HG02981 (cell line): ENCODE measurements around the gene POLR3F.
"Not testable (repeated sequence)": the region's sequence is repeated elsewhere in the genome, so short reads cannot be mapped to it uniquely, and the experiment has no call there.

ENCODE experiments used
- ATAC-seq: cut with Tn5 transposase; IDR thresholded peaks from one replicate; pipeline ENCODE4 v1.9.1; 2021; ENCODE audit warnings: mild to moderate bottlenecking, moderate library complexity; ENCODE audit not compliant: unreplicated experiment

Gene POLR3F

GRCh38 chr20:18466894-18467730 is at the start of gene POLR3F, which contains the start of gene DZANK1:
POLR3F (plus strand) TSS chr20:18467390; CDS start chr20:18467507, 117 bp downstream.
DZANK1 (minus strand) TSS chr20:18467030; CDS start chr20:18465358, 1,672 bp downstream.
- peak; percentile 94 for ATAC-seq

- ATAC-seq = no peak
These were observed 45.6 kb upstream of the POLR3F start for GRCh38 chr20:18421608-18422007.

GRCh38 chr20:18427214-18427613 is 40.0 kb upstream of the POLR3F start:
- no peak for ATAC-seq

GRCh38 chr20:18428490-18429173 is 38.6 kb upstream of the POLR3F start:
- ATAC-seq = no peak

GRCh38 chr20:18430172-18430826 is 36.9 kb upstream of the POLR3F start:
- no peak for ATAC-seq

GRCh38 chr20:18431206-18431605 is 36.0 kb upstream of the POLR3F start:
- ATAC-seq = no peak

- ATAC-seq = no peak
These were observed 30.3 kb upstream of the POLR3F start for GRCh38 chr20:18436847-18437246.

GRCh38 chr20:18440403-18440802 is 26.8 kb upstream of the POLR3F start:
- no peak for ATAC-seq

- ATAC-seq = no peak
These were observed 23.3 kb upstream of the POLR3F start for GRCh38 chr20:18443886-18444285.

GRCh38 chr20:18456600-18456999 is 10.6 kb upstream of the POLR3F start:
- ATAC-seq = no peak

- ATAC-seq = peak; percentile 39
These were observed 1.5 kb upstream of the POLR3F start for GRCh38 chr20:18465536-18466200.

- peak; percentile 10 for ATAC-seq
These were observed 656 bp upstream of the POLR3F start for GRCh38 chr20:18466574-18466893.

GRCh38 chr20:18477218-18477617 is 10.0 kb downstream of the POLR3F start:
- ATAC-seq = no peak

- ATAC-seq = no peak
These were observed 10.6 kb downstream of the POLR3F start for GRCh38 chr20:18477821-18478220.

- no peak for ATAC-seq
These were observed 14.4 kb downstream of the POLR3F start for GRCh38 chr20:18481596-18481995.

GRCh38 chr20:18488301-18488700 is 21.1 kb downstream of the POLR3F start:
- ATAC-seq = no peak

GRCh38 chr20:18496042-18496441 is 28.9 kb downstream of the POLR3F start:
- ATAC-seq = no peak

GRCh38 chr20:18496740-18497592 is 29.8 kb downstream of the POLR3F start, which contains the start of gene RBBP9:
RBBP9 (minus strand) TSS chr20:18497225; CDS start chr20:18497167, 58 bp downstream.
- ATAC-seq = peak; percentile 99

- ATAC-seq = no peak
These were observed 30.4 kb downstream of the POLR3F start for GRCh38 chr20:18497603-18498002.

- ATAC-seq = not testable (repeated sequence)
These were observed 34.5 kb downstream of the POLR3F start for GRCh38 chr20:18501672-18502071.
